ENCODE results near the gene SEC24B. TPM values are rescaled to one million over a fixed set of nuclear protein-coding genes. Genes with fewer than 3 reads are reported as not detected.
"Not testable (repeated sequence)": the region's sequence is repeated elsewhere in the genome, so short reads cannot be mapped to it uniquely, and the experiment has no call there.

Gene SEC24B
- total and polyA plus RNA-seq, 4 donors = 12.2 to 38.2 (median 16.3) TPM

DNA sequence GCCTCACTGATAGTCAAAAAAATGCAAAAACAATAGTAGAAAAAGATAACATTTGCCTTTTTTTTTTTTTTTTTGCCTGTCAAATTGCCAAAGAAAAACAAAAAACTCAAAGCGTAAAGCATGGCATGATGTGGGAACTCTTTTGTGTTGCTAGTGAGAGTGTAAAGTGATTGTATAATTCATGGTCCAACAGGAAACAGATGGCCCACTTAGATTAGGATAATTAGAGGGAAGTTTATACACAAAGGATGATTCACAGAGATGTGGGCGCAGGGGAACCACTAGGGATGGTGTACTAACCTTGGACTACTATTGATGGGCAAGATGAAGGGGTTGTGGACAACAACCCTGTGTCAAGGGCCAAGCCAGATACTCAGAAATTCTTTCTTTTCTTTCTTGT is 142.8 kb downstream of the SEC24B start:
- H3K36me3 ChIP-seq (ENCODE audit: control insufficient read depth in 4 of 4, insufficient read depth in 3 of 4, low read depth in 1 of 4, low read length in 3 of 4) = no peaks in the 10 kb centered on the region
- no peaks in the 10 kb centered on the region for H3K4me1 ChIP-seq (ENCODE audit: control insufficient read depth in 4 of 4, insufficient read depth in 4 of 4, low read length in 3 of 4)
- no peak overlapping the region for H3K27ac ChIP-seq (ENCODE audit: low read depth in 1 of 2, low read length in 2 of 2)
- H3K9ac ChIP-seq (ENCODE audit: low read depth in 1 of 2, low read length in 2 of 2) = no peak overlapping the region
- no peak for DNase-seq (ENCODE audit: low spot score)
- TF ChIP-seq, protein P1, sequence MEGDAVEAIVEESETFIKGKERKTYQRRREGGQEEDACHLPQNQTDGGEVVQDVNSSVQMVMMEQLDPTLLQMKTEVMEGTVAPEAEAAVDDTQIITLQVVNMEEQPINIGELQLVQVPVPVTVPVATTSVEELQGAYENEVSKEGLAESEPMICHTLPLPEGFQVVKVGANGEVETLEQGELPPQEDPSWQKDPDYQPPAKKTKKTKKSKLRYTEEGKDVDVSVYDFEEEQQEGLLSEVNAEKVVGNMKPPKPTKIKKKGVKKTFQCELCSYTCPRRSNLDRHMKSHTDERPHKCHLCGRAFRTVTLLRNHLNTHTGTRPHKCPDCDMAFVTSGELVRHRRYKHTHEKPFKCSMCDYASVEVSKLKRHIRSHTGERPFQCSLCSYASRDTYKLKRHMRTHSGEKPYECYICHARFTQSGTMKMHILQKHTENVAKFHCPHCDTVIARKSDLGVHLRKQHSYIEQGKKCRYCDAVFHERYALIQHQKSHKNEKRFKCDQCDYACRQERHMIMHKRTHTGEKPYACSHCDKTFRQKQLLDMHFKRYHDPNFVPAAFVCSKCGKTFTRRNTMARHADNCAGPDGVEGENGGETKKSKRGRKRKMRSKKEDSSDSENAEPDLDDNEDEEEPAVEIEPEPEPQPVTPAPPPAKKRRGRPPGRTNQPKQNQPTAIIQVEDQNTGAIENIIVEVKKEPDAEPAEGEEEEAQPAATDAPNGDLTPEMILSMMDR (IDR thresholded peaks at IDR 0.05; ENCODE audit: low read depth, low read length, missing input control) = no peak
- no peak for TF ChIP-seq GABPA (IDR thresholded peaks at IDR 0.05 in 1 of 2, conservative IDR thresholded peaks at IDR 0.05 in 1 of 2)
- H3K27me3 ChIP-seq (ENCODE audit: control insufficient read depth in 4 of 4, insufficient read depth in 4 of 4, low read length in 3 of 4) = no peaks in the 10 kb centered on the region
- H3K4me3 ChIP-seq (ENCODE audit: low read depth in 1 of 3, low read length in 3 of 3) = no peak overlapping the region
- 82% methylated on average over 2 of the region's 2 CpGs for WGBS
- H3K9me3 ChIP-seq (ENCODE audit: control insufficient read depth in 4 of 4, low read length in 3 of 4) = peaks cover 0 to 1% (median 0%) of the 10 kb centered on the region in 4 donors

DNA sequence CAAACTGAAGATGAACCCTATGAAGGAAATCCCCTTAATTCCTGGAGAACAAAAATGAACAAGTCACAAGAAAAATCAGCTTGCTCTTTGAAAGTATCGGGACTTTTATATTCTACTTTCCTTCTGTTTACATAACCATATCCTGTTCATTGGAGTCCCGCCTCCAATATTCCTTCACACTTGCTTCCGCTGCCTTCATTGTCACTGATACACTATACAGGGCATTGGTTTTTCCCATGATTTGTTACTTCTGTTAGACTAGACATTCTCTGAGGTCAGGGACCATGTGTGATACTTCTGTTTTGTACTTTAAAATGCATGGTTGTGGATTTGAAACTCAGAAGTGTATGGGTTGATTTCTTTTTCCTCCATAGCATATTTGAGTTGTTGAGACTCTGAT is 145.2 kb downstream of the SEC24B start:
- Histone ChIP-seq H3K4me3 (ENCODE audit: low read depth in 1 of 3, low read length in 3 of 3) (no peak overlapping the region), H3K4me1 (ENCODE audit: control insufficient read depth in 4 of 4, insufficient read depth in 4 of 4, low read length in 3 of 4) (no peaks in the 10 kb centered on the region), H3K9ac (ENCODE audit: low read depth in 1 of 2, low read length in 2 of 2) (no peak overlapping the region), H3K9me3 (ENCODE audit: control insufficient read depth in 4 of 4, low read length in 3 of 4) (no peaks in the 10 kb centered on the region), H3K27ac (ENCODE audit: low read depth in 1 of 2, low read length in 2 of 2) (no peak overlapping the region), H3K27me3 (ENCODE audit: control insufficient read depth in 4 of 4, insufficient read depth in 4 of 4, low read length in 3 of 4) (no peaks in the 10 kb centered on the region), H3K36me3 (ENCODE audit: control insufficient read depth in 4 of 4, insufficient read depth in 3 of 4, low read depth in 1 of 4, low read length in 3 of 4) (no peaks in the 10 kb centered on the region)
- no peak for DNase-seq (ENCODE audit: low spot score)
- WGBS = 85% methylated on average over 3 of the region's 3 CpGs
- TF ChIP-seq EGR1 (IDR thresholded peaks at IDR 0.05; ENCODE audit: low read depth in 2 of 2) (no peak), FOXA2 (IDR thresholded peaks at IDR 0.05) (no peak), RXRA (IDR thresholded peaks at IDR 0.05) (no peak), FOXA1 (IDR thresholded peaks at IDR 0.05) (no peak), HNF4G (IDR thresholded peaks at IDR 0.05) (no peak), YY1 (IDR thresholded peaks at IDR 0.05) (no peak), GABPA (IDR thresholded peaks at IDR 0.05 in 1 of 2, conservative IDR thresholded peaks at IDR 0.05 in 1 of 2) (no peak), NR2F2 (IDR thresholded peaks at IDR 0.05) (no peak), RAD21 (IDR thresholded peaks at IDR 0.05) (no peak), TAF1 (conservative IDR thresholded peaks at IDR 0.05) (no peak), SP1 (IDR thresholded peaks at IDR 0.05) (no peak), JUND (IDR thresholded peaks at IDR 0.05) (no peak), HNF4A (conservative IDR thresholded peaks at IDR 0.05) (no peak)
- TF ChIP-seq, protein P1 (IDR thresholded peaks at IDR 0.05; ENCODE audit: low read depth, low read length, missing input control) = no peak
- TF ChIP-seq, protein P2, sequence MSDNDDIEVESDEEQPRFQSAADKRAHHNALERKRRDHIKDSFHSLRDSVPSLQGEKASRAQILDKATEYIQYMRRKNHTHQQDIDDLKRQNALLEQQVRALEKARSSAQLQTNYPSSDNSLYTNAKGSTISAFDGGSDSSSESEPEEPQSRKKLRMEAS (IDR thresholded peaks at IDR 0.05) = no peak
- TF ChIP-seq, protein P3, sequence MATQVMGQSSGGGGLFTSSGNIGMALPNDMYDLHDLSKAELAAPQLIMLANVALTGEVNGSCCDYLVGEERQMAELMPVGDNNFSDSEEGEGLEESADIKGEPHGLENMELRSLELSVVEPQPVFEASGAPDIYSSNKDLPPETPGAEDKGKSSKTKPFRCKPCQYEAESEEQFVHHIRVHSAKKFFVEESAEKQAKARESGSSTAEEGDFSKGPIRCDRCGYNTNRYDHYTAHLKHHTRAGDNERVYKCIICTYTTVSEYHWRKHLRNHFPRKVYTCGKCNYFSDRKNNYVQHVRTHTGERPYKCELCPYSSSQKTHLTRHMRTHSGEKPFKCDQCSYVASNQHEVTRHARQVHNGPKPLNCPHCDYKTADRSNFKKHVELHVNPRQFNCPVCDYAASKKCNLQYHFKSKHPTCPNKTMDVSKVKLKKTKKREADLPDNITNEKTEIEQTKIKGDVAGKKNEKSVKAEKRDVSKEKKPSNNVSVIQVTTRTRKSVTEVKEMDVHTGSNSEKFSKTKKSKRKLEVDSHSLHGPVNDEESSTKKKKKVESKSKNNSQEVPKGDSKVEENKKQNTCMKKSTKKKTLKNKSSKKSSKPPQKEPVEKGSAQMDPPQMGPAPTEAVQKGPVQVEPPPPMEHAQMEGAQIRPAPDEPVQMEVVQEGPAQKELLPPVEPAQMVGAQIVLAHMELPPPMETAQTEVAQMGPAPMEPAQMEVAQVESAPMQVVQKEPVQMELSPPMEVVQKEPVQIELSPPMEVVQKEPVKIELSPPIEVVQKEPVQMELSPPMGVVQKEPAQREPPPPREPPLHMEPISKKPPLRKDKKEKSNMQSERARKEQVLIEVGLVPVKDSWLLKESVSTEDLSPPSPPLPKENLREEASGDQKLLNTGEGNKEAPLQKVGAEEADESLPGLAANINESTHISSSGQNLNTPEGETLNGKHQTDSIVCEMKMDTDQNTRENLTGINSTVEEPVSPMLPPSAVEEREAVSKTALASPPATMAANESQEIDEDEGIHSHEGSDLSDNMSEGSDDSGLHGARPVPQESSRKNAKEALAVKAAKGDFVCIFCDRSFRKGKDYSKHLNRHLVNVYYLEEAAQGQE (IDR thresholded peaks at IDR 0.05) = no peak
- TF ChIP-seq, protein P4, sequence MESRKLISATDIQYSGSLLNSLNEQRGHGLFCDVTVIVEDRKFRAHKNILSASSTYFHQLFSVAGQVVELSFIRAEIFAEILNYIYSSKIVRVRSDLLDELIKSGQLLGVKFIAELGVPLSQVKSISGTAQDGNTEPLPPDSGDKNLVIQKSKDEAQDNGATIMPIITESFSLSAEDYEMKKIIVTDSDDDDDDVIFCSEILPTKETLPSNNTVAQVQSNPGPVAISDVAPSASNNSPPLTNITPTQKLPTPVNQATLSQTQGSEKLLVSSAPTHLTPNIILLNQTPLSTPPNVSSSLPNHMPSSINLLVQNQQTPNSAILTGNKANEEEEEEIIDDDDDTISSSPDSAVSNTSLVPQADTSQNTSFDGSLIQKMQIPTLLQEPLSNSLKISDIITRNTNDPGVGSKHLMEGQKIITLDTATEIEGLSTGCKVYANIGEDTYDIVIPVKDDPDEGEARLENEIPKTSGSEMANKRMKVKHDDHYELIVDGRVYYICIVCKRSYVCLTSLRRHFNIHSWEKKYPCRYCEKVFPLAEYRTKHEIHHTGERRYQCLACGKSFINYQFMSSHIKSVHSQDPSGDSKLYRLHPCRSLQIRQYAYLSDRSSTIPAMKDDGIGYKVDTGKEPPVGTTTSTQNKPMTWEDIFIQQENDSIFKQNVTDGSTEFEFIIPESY (IDR thresholded peaks at IDR 0.05) = no peak
- TF ChIP-seq, protein P5, sequence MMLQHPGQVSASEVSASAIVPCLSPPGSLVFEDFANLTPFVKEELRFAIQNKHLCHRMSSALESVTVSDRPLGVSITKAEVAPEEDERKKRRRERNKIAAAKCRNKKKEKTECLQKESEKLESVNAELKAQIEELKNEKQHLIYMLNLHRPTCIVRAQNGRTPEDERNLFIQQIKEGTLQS (IDR thresholded peaks at IDR 0.05) = no peak

DNA sequence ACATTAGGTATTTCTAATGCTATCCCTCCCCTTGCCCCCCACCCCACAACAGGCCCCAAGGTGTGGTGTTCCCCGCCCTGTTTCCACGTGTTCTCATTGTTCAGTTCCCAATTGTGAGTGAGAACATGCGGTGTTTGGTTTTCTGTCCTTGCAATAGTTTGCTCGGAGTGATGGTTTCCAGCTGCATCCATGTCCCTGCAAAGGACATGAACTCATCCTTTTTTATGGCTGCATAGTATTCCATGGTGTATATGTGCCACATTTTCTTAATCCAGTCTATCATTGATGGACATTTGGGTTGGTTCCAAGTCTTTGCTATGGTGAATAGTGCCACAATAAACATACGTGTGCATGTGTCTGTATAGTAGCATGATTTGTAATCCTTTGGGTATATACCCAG is 146.4 kb downstream of the SEC24B start:
- DNase-seq (ENCODE audit: low spot score); H3K27ac ChIP-seq (ENCODE audit: low read depth in 1 of 2, low read length in 2 of 2): not testable (repeated sequence)
- WGBS = 95% methylated on average over 5 of the region's 5 CpGs

More for the DNA sequence above, 146.4 kb downstream of the SEC24B start:
- H3K9ac ChIP-seq (ENCODE audit: low read depth in 1 of 2, low read length in 2 of 2); H3K4me1 ChIP-seq (ENCODE audit: control insufficient read depth in 4 of 4, insufficient read depth in 4 of 4, low read length in 3 of 4); H3K9me3 ChIP-seq (ENCODE audit: control insufficient read depth in 4 of 4, low read length in 3 of 4); H3K27me3 ChIP-seq (ENCODE audit: control insufficient read depth in 4 of 4, insufficient read depth in 4 of 4, low read length in 3 of 4); H3K4me3 ChIP-seq (ENCODE audit: low read depth in 1 of 3, low read length in 3 of 3); H3K36me3 ChIP-seq (ENCODE audit: control insufficient read depth in 4 of 4, insufficient read depth in 3 of 4, low read depth in 1 of 4, low read length in 3 of 4): not testable (repeated sequence)

Data from liver (tissue), 9 donors.